K562 (cell line): ENCODE measurements around the gene ARHGAP25. TPM values are rescaled to one million over a fixed set of nuclear protein-coding genes. Genes with fewer than 3 reads are reported as not detected.

Experiments
- ATAC-seq: fragments of 200-7000 bp; cut with Tn5 transposase; 3 replicates; pipeline ENCODE4 v1.9.1; 2020; ENCODE audit warnings: moderate library complexity
- BruUV-seq: library from RNA; stranded (reverse); fragments of 400-500 nt; replicated peaks from 2 replicates; lab custom pipeline; 2021; lab: Mats Ljungman, UMichigan
- CTCF ChIA-PET: fragments of 300-600 bp; formaldehyde crosslinking; extraction: SDS; loops from one replicate; lab custom pipeline; 2021; ENCODE audit warnings: low intra/inter-chr PET ratio; lab: Yijun Ruan, JAX
- POLR2A ChIA-PET: fragments of 300-600, 350-650 bp; sonication (Branson Sonifier 250); formaldehyde crosslinking; extraction: SDS; loops from one replicate; lab custom pipeline; 2021; ENCODE audit warnings: antibody characterized with exemption, inconsistent platforms; lab: Yijun Ruan, JAX
- DNase-seq, 4 experiments: peaks; one replicate each; pipeline versions ENCODE4 v3.0.0 to v3.0.0-alpha.2; 2011 to 2018; ENCODE audit warnings: low spot score in 3 of 4, mixed read lengths in 3 of 4; ENCODE audit errors: extremely low read depth in 1 of 4
- FAIRE-seq: peaks from 2 replicates; lab custom pipeline; 2011; peaks lifted over from hg19 to GRCh38; lab: Jason Lieb, UNC
- H2AFZ ChIP-seq: 2 replicates; pipeline ENCODE4 v1.6.0; 2011; ENCODE audit warnings: low read depth, low read length, control low read depth, inconsistent platforms
- H3K27ac ChIP-seq: fragments of 200-600 bp; 3 replicates; pipeline ENCODE4 v1.8.0; 2011; ENCODE audit warnings: low read depth, mild to moderate bottlenecking, control low read depth, inconsistent platforms, low read length, moderate library complexity, mixed read lengths; ENCODE audit errors: extremely low read depth
- H3K27me3 ChIP-seq, 2 experiments: fragments of 300-600 bp in 1 of 2; 2 replicates in 1 of 2; 3 replicates in 1 of 2; pipeline versions ENCODE4 v1.6.0 to v1.8.0; 2011; ENCODE audit warnings: inconsistent platforms in 2 of 2, low read length in 2 of 2, mild to moderate bottlenecking in 1 of 2, mixed read lengths in 1 of 2, moderate library complexity in 1 of 2; ENCODE audit not compliant: control insufficient read depth in 2 of 2, insufficient read depth in 2 of 2
- H3K36me3 ChIP-seq: fragments of 300-600 bp; 3 replicates; pipeline ENCODE4 v1.8.0; 2011; ENCODE audit warnings: mild to moderate bottlenecking, low read length, inconsistent platforms; ENCODE audit not compliant: control insufficient read depth, insufficient read depth
- H3K4me1 ChIP-seq, 2 experiments: fragments of 200-600 bp in 1 of 2; replicated peaks in 1 of 2; 2 replicates in 1 of 2; 3 replicates in 1 of 2; pipeline versions ENCODE4 v1.5.1 to v1.8.0; 2011; ENCODE audit warnings: inconsistent platforms in 2 of 2, low read length in 2 of 2, mild to moderate bottlenecking in 1 of 2, mixed read lengths in 1 of 2, moderate library complexity in 1 of 2; ENCODE audit not compliant: control insufficient read depth in 2 of 2, insufficient read depth in 2 of 2
- H3K4me2 ChIP-seq: 2 replicates; pipeline ENCODE4 v1.6.1; 2011; ENCODE audit warnings: low read length, control low read depth, inconsistent platforms, mixed read lengths; ENCODE audit not compliant: insufficient read depth
- H3K4me3 ChIP-seq: fragments of 200-600 bp; sonication (generic), shearing (Covaris generic); 2 replicates; pipeline ENCODE4 v1.5.1; 2016; ENCODE audit warnings: control low read depth, inconsistent platforms
- H3K79me2 ChIP-seq: fragments of 200-600 bp; 3 replicates; pipeline ENCODE4 v1.8.0; 2011; ENCODE audit warnings: low read length, inconsistent platforms; ENCODE audit not compliant: control insufficient read depth, insufficient read depth
- H3K9ac ChIP-seq, 2 experiments: 2 replicates each; pipeline versions ENCODE4 v1.6.0 to v1.6.1; 2011; ENCODE audit warnings: low read depth in 2 of 2, low read length in 2 of 2, control low read depth in 1 of 2, inconsistent platforms in 1 of 2, mild to moderate bottlenecking in 1 of 2, mixed read lengths in 1 of 2; ENCODE audit not compliant: insufficient read depth in 1 of 2
- H3K9me1 ChIP-seq: one replicate; pipeline ENCODE4 v1.6.0; 2011; ENCODE audit warnings: inconsistent platforms, mild to moderate bottlenecking, low read length, moderate library complexity; ENCODE audit not compliant: control insufficient read depth, insufficient read depth
- H3K9me3 ChIP-seq: replicated peaks from 2 replicates; pipeline ENCODE4 v1.5.1; 2011; ENCODE audit warnings: low read depth, low read length, inconsistent platforms; ENCODE audit not compliant: control insufficient read depth, insufficient read depth
- H4K20me1 ChIP-seq: replicated peaks from 2 replicates; pipeline ENCODE4 v1.6.1; 2011; ENCODE audit warnings: low read length, inconsistent platforms, mixed read lengths; ENCODE audit not compliant: control insufficient read depth, insufficient read depth
- ARID2 ChIP-seq: fragments of 450-650 bp; IDR thresholded peaks from 2 replicates; pipeline ENCODE4 v1.6.1; 2017; ENCODE audit warnings: antibody characterized with exemption, mild to moderate bottlenecking
- ATF3 ChIP-seq, 2 experiments: fragments of 450-650 bp in 1 of 2; sonication (generic) in 1 of 2; formaldehyde crosslinking in 1 of 2; IDR thresholded peaks in 1 of 2; conservative IDR thresholded peaks in 1 of 2; 2 replicates each; pipeline versions ENCODE4 v1.6.1 to v1.8.1; 2016 to 2023; ENCODE audit warnings: mild to moderate bottlenecking in 2 of 2, moderate library complexity in 2 of 2, inconsistent platforms in 1 of 2, missing genetic modification reagents in 1 of 2
- CCNT2 ChIP-seq: IDR thresholded peaks from 2 replicates; pipeline ENCODE4 v1.6.1; 2011; ENCODE audit warnings: borderline replicate concordance, low read depth, mild to moderate bottlenecking, moderate library complexity, mixed read lengths, low read length; ENCODE audit not compliant: insufficient read length; ENCODE audit errors: extremely low read depth
- CLOCK ChIP-seq: fragments of 250-450 bp; sonication (Bioruptor Pico); IDR thresholded peaks from 2 replicates; pipeline ENCODE4 v1.4.0; 2020; ENCODE audit warnings: mild to moderate bottlenecking, moderate library complexity, borderline replicate concordance
- FOXP1 ChIP-seq: sonication (generic); formaldehyde crosslinking; IDR thresholded peaks from 2 replicates; pipeline ENCODE4 v1.8.0; 2022; ENCODE audit warnings: mild to moderate bottlenecking, missing genetic modification reagents
- NFIX ChIP-seq: fragments of 250-450 bp; sonication (Bioruptor Pico); IDR thresholded peaks from 2 replicates; pipeline ENCODE4 v1.4.0; 2020; ENCODE audit warnings: low read depth, mild to moderate bottlenecking, moderate library complexity
- POLR2AphosphoS2 ChIP-seq: IDR thresholded peaks from 2 replicates; pipeline ENCODE4 v1.6.1; 2012; ENCODE audit warnings: low read length, improper control_type of control experiment
- PTRF ChIP-seq: fragments of 450-650 bp; IDR thresholded peaks from 2 replicates; pipeline ENCODE4 v1.6.1; 2016; ENCODE audit warnings: mild to moderate bottlenecking, missing genetic modification characterization, missing compliant biosample characterization
- RBM34 ChIP-seq: fragments of 200-400 bp; formaldehyde crosslinking; IDR thresholded peaks from 2 replicates; pipeline ENCODE4 v1.6.1; 2018; ENCODE audit warnings: low read length, borderline replicate concordance; ENCODE audit not compliant: insufficient read depth
- SIRT6 ChIP-seq: IDR thresholded peaks from one replicate; pipeline ENCODE4 v1.6.1; 2012; ENCODE audit warnings: low read depth, mild to moderate bottlenecking, control low read depth, inconsistent platforms, low read length, moderate library complexity
- SLC30A9 ChIP-seq: fragments of 250-450 bp; sonication (Bioruptor Pico); IDR thresholded peaks from 2 replicates; pipeline ENCODE4 v1.8.0; 2022; ENCODE audit warnings: mild to moderate bottlenecking, moderate library complexity
- ZNF24 ChIP-seq: fragments of 450-650 bp; IDR thresholded peaks from 2 replicates; pipeline ENCODE4 v1.6.1; 2016
- WGBS: fragments of 100-300 bp; shearing (Covaris generic); methylation state at CpG from one replicate; pipeline ENCODE4 v1.1.6; 2016; ENCODE audit warnings: low coverage, mixed read lengths; ENCODE audit not compliant: insufficient coverage; ENCODE audit errors: missing lambda C conversion rate; 5-methylcytosine and 5-hydroxymethylcytosine counted together
- in situ Hi-C: fragments of 300-500 bp; cut with MboI; formaldehyde crosslinking; loops from 4 replicates; pipeline ENCODE4 v1.15.0; 2018; ENCODE audit warnings: inconsistent platforms, mixed read lengths
- intact Hi-C: fragments of 100-400 bp; cut with micrococcal nuclease; formaldehyde crosslinking; loops from 2 replicates; pipeline ENCODE4 v1.14.2; 2022
- polyA plus RNA-seq, 8 experiments: library from polyadenylated mRNA; depleted of rRNA in 4 of 8; stranded (reverse) in 5 of 8; unstranded in 3 of 8; fragments of >200 nt; fragmentation: Nextera tagmentation in 2 of 8; fragmentation: Illumina TruSeq in 1 of 8; extraction: Ambion mirVana in 2 of 8; extraction: Trizol in 1 of 8; gene quantifications; 2 replicates each; pipeline versions ENCODE4 v1.2.1 to v1.2.3, GENCODE V29; 2011 to 2014; ENCODE audit warnings: inconsistent platforms in 1 of 8, missing spikeins in 1 of 8
- total RNA-seq, 7 experiments: library from RNA; depleted of rRNA in 6 of 7; stranded (reverse); fragments of >200 nt in 6 of 7; fragmentation: Illumina TruSeq in 2 of 7; extraction: Trizol in 2 of 7; gene quantifications; 2 replicates each; pipeline versions ENCODE4 v1.2.1 to v1.2.3, GENCODE V29; 2011 to 2021; ENCODE audit warnings: low replicate concordance in 1 of 7
- TF ChIP-seq, protein P1 (sequence below): fragments of 450-650 bp; IDR thresholded peaks from 2 replicates; pipeline ENCODE4 v1.6.1; 2014; ENCODE audit warnings: low read depth, mild to moderate bottlenecking, moderate library complexity, borderline replicate concordance
- TF ChIP-seq, protein P2 (sequence below): fragments of 250-450 bp; sonication (Bioruptor Pico); IDR thresholded peaks from 2 replicates; pipeline ENCODE4 v1.8.0; 2021; ENCODE audit warnings: mild to moderate bottlenecking, moderate library complexity

ARHGAP25 gene
- total and polyA plus RNA-seq, 9 of the 15 experiments (the other 6 are each of a cell fraction or from before 2014, with no cell fraction given): 4.9 to 14.8 (median 10.7) TPM

GRCh38 chr2:68736086-68736485 lies 1.5 kb downstream of the ARHGAP25 start (continued):
- TF ChIP-seq, protein P1, sequence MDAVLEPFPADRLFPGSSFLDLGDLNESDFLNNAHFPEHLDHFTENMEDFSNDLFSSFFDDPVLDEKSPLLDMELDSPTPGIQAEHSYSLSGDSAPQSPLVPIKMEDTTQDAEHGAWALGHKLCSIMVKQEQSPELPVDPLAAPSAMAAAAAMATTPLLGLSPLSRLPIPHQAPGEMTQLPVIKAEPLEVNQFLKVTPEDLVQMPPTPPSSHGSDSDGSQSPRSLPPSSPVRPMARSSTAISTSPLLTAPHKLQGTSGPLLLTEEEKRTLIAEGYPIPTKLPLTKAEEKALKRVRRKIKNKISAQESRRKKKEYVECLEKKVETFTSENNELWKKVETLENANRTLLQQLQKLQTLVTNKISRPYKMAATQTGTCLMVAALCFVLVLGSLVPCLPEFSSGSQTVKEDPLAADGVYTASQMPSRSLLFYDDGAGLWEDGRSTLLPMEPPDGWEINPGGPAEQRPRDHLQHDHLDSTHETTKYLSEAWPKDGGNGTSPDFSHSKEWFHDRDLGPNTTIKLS: no peak
- TF ChIP-seq CCNT2 (no peak), PTRF (tag) (no peak)

GRCh38 chr2:68737711-68738110 lies 3.1 kb downstream of the ARHGAP25 start:
- Histone ChIP-seq H2AFZ (no peak overlapping the region), H3K4me3 (no peak overlapping the region), H3K9me3 (no peaks in the 10 kb centered on the region), H3K9ac (no peak overlapping the region), H3K9me1 (no peaks in the 10 kb centered on the region), H3K27ac (no peak overlapping the region), H3K4me1 (peaks cover 0 to 11% of the 10 kb centered on the region in 2 experiments; a peak in 2 of 5 replicates), H3K36me3 (no peaks in the 10 kb centered on the region), H4K20me1 (no peaks in the 10 kb centered on the region), H3K79me2 (no peaks in the 10 kb centered on the region), H3K4me2 (no peak overlapping the region), H3K27me3 (no peaks in the 10 kb centered on the region)
- WGBS: 50% methylated on average over 1 of the region's 1 CpG
- ChIA-PET POLR2A (interaction anchor here (0.6 to 1.1 kb wide), 2 partner anchors 10 to 139 kb away, joined by 3 to 4 read pairs; no protein-coding TSS in a partner anchor), CTCF (no interaction called here)
- no TSS peak for BruUV-seq
- FAIRE-seq (no peak), ATAC-seq (no peak), DNase-seq (no peak)
- in situ Hi-C loops (no loop called here), intact Hi-C loops (no loop called here)
- TF ChIP-seq SIRT6 (no peak), RBM34 (no peak), SLC30A9 (CRISPR knock-in tag) (no peak), ATF3 (IDR thresholded peaks at IDR 0.05) (no peak), ATF3 (CRISPR knock-in tag; conservative IDR thresholded peaks at IDR 0.05) (no peak), POLR2AphosphoS2 (no peak), CLOCK (no peak), ZNF24 (no peak), FOXP1 (CRISPR knock-in tag) (no peak), ARID2 (no peak), NFIX (no peak)
- TF ChIP-seq, protein P2, sequence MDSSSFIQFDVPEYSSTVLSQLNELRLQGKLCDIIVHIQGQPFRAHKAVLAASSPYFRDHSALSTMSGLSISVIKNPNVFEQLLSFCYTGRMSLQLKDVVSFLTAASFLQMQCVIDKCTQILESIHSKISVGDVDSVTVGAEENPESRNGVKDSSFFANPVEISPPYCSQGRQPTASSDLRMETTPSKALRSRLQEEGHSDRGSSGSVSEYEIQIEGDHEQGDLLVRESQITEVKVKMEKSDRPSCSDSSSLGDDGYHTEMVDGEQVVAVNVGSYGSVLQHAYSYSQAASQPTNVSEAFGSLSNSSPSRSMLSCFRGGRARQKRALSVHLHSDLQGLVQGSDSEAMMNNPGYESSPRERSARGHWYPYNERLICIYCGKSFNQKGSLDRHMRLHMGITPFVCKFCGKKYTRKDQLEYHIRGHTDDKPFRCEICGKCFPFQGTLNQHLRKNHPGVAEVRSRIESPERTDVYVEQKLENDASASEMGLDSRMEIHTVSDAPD (CRISPR knock-in tag): no peak
